Fibroblast of the conjunctiva (primary cell): ENCODE results near the gene SELPLG.
"Not testable (repeated sequence)": the region's sequence is repeated elsewhere in the genome, so short reads cannot be mapped to it uniquely, and the experiment has no call there.

Experiments used
- DNase-seq: peaks from one replicate; pipeline ENCODE4 v3.0.0-alpha.2; 2010; ENCODE audit warnings: low read depth

The SELPLG gene

GRCh38 chr12:108655812-108656175, 22.1 kb upstream of the SELPLG start:
- not testable (repeated sequence) for DNase-seq

- DNase-seq = not testable (repeated sequence)
Observed at GRCh38 chr12:108654622-108655021, 20.9 kb upstream of the SELPLG start.

DNA sequence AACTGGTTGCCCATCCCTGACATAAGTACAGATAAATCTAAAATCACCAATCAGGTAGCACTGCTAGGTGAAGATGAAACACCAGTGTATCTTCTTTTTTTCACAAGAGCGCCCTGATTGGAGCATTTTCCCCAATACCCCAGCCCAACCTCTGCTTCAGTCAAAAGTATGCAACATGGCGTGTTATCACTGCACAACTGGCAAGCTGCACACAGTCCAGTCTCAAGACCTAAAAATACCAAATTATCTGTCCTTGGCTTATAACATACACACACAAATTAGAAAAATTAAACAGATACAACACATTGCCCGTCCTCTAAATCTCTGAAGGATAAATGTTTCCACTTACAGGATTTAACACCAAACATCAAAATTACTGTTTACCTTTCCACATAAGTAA, 20.2 kb upstream of the SELPLG start:
- DNase-seq = no peak

- no peak for DNase-seq
Observed at GRCh38 chr12:108653082-108653516, 19.4 kb upstream of the SELPLG start.

DNA sequence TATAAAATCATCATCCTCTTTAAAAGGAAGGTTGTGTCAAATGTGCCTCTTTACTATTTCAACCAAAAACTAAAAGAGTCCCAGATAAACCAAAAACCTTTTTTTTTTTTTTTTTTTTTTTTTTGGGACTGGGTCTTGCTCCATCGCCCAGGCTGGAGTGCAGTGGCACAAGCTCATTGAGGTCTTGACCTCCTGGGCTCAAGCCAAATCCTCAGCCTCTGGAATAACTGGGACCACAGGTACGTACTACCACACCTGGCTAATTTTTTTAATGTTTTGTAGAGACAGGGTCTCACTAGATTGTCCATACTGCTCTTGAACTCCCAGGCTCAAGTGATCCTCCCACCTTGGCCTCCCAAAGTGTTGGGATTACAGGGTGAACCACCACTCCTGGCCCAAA, 16.4 kb upstream of the SELPLG start:
- DNase-seq = no peak

GRCh38 chr12:108649669-108650068, 16.0 kb upstream of the SELPLG start:
- DNase-seq = no peak

- no peak for DNase-seq
Observed at GRCh38 chr12:108649126-108649525, 15.4 kb upstream of the SELPLG start.

DNA sequence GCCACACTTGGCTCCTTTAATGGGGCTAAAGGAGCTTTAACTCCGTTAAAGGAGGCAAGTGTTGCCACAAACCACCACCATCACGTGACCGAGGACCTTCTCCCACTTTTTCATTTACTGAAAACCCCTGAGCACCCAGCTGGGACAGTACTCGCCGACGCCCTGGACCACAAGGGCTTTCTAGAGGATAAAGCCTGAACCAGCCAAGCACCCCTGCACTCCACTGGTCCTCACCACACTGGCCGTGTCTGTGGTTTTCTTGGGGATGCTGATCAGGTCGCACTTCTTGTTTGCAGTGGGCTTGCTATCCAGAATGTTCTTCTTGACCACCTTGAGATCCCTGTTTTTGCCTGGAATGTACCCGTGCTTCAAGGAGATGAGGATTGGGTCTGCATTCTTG, 14.7 kb upstream of the SELPLG start:
- no peak for DNase-seq

- DNase-seq = no peak
Observed at GRCh38 chr12:108647585-108648287, 14.0 kb upstream of the SELPLG start.

DNA sequence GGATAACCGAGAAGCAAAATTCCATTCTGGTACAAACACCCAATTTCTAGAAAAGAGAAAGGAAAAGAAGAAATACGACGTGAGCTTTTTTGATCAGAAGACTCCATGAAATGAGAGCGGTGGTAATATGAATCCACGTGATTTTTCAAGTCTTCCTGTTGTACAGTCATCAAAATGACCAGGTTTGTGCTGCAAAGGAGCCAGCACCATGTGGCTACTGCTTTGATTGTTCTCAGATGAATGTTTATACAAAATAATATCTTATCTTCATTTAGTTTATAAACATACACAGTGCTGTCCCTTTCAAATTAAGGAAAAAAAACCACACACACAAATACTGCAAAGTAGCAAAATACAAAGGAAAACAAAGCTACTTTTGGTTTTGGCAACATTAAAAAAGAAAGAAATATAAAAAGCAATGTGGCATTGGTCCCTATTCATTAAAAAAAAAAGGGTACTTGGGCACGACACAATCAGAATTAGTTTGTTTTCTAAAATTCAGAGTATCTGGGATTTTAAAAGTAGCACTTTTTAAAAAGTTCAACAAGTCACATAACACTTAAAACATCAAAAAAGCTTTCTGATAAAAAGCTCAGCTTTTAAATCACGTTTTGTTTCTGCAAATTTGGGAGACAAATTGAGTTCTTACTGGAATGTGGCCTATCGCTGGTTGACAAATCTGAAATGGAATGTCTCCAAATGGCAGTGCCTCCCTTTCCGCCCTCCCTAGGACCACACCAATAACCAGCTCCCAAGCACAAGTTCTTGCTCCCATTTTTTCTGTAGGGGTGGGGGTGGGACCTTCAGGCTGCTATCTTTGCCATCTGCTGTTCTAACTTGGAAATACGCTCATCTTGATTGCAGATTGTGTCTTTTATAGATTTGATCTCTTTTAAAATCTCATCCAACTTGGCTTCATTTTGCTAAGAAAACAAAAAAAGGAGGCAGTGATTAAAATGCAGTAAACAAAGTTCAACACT, 13.2 kb upstream of the SELPLG start:
- DNase-seq = no peak

- no peak for DNase-seq
Observed at GRCh38 chr12:108645686-108646599, 12.2 kb upstream of the SELPLG start.

DNA sequence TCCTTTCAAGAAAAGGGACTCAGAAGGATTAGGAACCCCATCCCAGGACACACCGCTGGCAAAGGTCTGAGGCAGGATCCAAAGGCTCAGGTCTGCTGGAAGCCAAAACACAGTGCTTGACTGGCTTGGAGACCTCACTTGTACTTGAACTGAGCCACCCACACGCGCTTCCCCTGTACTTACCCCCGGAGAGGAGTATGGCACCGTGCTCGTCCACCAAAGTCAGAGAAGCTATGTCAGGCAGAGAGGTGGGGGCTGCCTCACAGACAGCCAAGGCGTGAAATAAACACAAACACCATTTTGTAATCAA, 11.1 kb upstream of the SELPLG start:
- DNase-seq = no peak

GRCh38 chr12:108643941-108644810, 10.5 kb upstream of the SELPLG start:
- no peak for DNase-seq

GRCh38 chr12:108642899-108643654, 9.4 kb upstream of the SELPLG start:
- DNase-seq = no peak

DNA sequence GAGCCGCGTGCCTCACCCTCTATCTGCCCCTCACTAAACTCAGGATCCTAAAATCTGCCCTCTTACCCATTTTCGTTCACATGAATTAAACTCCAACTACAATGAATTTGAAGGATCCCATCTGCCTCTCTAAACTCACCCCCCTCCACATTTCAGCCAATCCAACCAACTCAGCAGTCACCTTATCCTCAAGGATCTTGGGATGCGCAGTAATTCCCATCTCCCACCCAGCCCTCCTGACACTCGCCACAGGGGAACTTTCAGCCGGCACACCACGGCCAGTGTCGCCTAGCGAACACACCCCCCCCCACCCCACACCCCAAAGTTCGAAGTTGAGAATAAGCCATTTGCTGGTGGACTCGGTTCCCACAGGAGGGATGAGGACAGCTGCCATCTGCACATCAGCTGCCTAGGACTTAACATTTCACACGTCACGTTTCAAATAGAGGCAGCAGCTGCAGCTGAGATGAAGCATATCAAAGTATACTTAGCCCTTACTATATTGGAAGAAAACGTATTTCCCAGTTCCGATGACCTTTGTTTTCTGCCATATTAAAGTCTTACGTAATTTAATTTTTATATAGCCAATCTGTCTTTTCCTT, 8.7 kb upstream of the SELPLG start:
- no peak for DNase-seq

GRCh38 chr12:108641446-108642268, 8.0 kb upstream of the SELPLG start:
- DNase-seq = no peak

DNA sequence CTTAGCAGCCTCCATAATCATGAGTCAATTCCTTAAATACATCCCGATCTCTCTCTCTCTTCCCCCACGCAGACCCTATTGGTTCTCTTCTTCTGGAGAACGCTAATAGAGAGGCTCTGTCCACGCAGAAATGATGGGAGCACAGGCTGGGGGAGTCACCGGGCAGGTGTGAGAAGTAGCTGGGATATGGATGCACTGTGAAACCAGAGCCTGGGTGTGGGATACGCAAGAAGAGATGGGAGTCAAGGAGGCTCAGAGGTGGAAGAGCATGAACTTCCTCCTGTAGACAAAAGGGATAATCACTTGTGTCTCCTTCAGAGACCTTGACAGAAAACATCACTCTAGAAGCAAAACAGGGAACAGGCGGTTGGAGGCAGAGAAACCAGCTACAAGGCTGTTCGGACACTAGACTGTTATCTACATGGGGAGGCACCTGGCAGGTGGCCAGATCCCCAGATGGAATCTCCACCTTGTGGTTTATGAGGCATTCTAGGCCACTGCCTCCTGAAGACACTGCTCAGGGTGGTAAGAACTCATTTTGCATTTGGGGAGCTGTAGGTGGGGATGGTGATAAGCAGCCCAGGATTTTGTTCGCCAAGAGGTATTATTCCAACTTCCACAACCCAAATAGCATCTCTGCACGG, 7.2 kb upstream of the SELPLG start:
- no peak for DNase-seq

- DNase-seq = no peak
Observed at GRCh38 chr12:108638997-108639822, 5.5 kb upstream of the SELPLG start.
